Globus pallidus (tissue), 1 donor: ENCODE measurements around the gene TDRD9.

Experiments
- DNase-seq: peaks from one replicate; pipeline ENCODE4 v3.0.0-alpha.2; 2015; ENCODE audit warnings: low spot score

Gene TDRD9

GRCh38 chr14:103989964-103990363 lies 61.7 kb downstream of the TDRD9 start:
- DNase-seq, result no peak

DNA sequence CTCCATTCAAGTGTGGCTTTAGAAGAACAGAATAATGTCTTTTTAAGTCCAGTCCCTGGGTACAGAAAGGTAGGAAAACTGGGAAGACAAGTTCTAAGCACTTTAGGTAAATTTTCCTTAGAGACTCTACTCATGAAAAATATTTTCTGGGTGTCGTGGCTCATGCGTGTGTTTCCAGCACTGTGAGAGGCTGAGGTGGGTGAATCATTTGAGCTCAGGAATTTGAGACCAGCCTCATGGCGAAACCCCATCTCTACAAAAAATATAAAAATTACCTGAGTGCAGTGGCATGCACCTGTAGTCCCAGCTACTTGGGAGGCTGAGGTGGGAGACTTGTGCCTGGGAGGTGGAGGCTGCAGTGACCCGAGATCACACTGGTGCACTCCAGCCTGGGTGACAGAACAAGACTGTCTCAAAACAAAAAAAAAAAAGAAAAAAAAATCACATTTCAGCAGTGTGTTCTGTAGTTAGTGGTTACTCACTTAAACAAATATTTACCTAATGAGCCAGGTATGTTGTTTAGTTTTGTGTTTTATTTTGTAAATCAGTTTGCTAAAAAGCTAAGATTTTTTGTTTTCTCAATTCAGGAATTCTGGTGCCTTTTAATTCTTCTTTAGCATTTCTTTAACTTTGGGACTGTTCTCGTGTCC lies 66.4 kb downstream of the TDRD9 start:
- no peak for DNase-seq

DNA sequence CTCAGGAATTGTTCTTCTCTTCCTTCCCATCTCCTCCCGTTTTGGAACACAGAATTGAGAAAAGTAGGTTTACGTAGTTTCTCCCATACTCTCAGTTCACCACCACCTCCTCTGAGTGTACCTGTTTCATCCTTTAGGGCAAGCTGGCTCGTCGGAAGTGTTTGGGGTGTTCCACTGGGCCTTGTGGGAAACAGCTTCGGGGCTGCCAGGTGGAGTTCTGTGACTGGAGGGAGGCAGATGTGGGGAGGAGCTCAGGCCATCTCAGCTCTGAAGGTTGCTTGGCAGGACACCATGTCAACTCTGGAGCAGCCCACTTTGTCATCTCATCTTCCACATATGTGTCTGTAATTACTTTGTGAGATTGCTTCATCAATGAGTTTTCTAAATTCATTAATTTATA lies 67.6 kb downstream of the TDRD9 start:
- no peak for DNase-seq

DNA sequence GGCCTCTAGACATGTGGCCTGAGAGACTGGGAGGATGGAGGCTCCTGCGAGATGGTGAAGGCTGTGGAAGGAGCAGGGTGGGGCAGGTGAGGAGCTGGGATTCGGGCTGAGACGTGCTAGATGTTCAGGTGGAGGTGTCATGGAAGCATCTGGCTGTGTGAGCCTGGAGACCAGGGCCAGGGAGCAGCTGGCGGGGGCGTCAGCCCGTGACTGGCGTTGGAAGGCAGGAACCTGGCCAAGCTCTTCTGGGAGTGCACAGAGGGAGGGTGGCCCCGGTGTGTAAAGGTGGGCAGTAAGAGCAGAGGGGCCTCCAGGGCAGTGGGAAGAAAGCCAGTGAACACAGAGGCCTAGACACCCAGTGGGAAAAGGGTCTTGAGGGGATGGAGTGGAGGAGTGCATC lies 69.1 kb downstream of the TDRD9 start:
- DNase-seq, result no peak

GRCh38 chr14:103998027-103998426 lies 69.8 kb downstream of the TDRD9 start:
- DNase-seq, result no peak

- DNase-seq, result no peak
These were observed 71.7 kb downstream of the TDRD9 start for GRCh38 chr14:103999795-104000440.

DNA sequence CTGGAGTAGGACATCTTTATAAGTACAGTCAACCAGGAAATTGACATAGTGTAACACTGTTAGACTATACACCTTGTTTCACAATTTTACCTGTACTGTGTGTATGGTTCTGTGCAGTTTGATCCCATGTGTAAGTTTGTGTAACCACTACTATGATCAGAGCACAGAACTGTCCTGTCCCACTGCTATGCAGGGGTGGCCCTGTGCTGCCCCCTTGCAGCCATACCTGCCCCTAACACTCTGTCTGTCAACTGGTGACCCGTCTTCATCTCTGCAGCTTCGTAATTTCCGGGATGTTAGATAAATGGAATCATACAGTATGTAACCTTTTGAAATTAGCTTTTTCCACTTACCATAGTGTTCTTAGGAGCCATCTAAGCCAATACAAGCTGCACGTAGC lies 72.7 kb downstream of the TDRD9 start:
- DNase-seq, result no peak

GRCh38 chr14:104003616-104004015 lies 75.4 kb downstream of the TDRD9 start:
- DNase-seq, result no peak

DNA sequence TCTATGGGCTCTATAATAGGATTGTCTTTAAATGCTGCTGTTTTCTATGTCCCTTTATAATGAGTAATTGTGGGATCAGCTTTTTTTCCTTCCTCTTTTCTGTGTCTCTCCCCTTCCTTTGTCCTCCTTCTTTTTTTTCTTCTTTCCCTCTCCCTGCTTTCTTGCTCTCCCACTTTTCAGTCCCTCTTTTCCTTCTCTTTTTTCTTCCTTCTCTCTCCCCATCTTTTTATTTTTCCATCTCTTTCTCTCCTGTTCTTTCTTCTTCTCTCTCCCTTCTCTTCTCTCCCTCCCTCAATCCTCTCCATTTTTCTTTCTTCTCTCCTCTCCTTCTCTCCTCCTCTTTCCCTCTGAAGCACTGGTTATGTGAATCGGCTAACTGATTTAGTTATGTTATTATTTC lies 76.6 kb downstream of the TDRD9 start:
- DNase-seq, result no peak

DNA sequence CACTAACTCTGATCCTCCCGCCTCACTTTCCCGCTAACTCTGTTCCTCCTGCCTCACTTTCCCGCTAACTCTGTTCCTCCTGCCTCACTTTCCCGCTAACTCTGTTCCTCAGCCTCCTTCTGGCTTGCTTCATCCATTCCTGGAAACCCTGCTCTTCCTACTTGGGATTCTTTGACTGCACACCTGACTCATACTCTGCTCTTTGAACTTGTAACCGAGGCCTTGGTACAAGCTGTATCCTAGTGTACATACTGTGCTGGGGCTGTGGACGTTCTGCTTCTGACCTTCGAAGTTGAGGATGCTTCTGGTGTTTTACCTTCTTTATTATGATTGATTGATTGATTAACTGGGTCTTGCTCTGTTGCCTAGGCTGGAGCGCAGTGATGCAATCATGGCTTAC lies 77.2 kb downstream of the TDRD9 start:
- DNase-seq, result no peak

DNA sequence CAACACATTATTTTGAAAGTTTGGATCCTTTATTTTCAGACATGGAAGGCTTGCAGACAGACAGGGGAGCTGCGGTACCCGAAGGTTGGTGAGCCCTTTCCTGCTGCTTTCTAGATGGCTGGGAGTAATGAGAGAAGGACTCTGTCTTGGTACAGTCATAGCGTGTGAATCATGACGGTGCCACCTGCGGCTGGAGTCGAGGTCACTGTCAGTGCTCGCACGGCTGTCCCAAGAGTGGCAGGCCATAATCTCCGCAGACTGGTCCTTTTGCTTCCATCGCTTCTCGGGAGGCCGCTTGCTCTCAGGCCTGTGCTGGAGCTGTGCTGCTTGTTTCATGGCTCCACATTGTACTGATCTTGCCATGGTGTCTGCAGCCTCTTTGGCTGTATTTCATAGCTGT lies 78.9 kb downstream of the TDRD9 start:
- DNase-seq, result no peak

DNA sequence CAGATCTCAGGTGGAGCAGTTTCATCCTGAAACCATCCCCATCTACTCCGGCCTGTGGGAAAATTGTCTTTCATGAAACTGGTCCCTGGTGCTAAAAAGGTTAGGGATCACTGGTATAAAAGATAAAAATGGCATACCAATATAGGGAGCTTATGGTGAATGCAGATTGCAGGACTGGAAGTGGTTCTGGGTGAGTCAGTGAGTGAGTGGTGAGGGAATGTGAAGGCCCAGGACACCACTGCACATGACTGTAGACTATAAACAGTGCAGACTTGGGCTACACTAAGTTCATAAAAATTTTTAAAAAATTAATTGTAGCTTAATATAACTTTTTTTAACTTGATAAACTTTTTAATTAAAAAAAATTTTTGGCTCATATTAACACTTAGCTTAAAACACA lies 81.0 kb downstream of the TDRD9 start:
- no peak for DNase-seq

- no peak for DNase-seq
These were observed 83.7 kb downstream of the TDRD9 start for GRCh38 chr14:104011824-104012517.

DNA sequence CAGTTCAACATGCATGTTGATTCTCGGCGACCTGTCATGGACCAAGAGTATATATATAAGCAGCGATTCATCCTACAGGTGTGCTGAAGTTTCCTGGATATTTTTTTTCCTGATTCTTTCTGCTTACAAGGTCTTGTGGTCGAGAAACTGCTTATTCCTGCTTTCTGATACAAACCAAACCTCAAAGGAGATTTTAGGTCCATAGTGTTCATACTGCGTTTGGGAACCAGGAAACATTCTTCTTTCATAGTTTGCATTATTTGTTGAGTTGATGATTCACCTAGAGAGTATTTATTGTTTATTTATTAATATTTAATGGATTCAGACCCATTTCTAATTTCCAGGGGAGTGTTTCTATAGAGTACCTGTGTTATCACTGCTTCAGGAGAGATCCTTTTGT lies 86.5 kb downstream of the TDRD9 start:
- DNase-seq, result no peak

- DNase-seq, result no peak
These were observed 88.8 kb downstream of the TDRD9 start for GRCh38 chr14:104016873-104017650.

DNA sequence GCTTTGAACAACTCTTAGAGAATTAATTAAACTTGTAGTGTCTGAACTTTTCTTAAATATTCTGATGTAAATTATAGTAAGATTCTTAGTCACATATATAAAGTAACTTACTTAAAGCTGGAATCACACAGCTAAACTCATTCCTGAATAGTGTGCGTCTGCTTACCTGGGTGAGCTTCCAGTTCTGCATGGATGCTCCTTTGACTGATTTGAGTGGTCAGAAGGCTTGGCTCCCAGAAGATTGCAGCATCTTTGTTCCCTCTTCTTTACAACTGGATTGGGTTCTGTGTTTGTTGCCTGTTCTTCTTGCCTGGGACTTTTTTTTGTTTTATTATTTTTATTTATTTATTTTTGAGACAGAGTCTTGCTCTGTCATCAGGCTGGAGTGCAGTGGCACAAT lies 90.8 kb downstream of the TDRD9 start:
- no peak for DNase-seq

DNA sequence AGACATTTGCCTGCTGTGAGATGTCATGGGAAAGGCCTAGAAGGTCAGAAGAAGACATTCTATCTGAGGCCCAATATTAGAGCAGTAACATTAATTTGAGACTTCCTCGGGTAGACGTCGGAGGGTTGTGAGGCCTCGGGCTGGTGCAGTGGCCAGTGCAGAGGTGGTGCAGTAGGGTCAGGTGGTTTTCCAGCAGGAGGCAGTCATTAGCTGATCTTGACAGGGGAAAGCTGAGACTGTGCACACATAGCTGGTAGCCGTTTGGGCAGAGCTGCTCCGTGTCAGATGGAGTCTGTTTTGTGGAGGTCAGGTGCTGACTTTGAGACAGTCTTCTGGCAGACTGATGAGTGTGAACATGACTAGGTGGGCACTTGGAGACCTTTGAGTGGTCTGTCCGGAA lies 91.5 kb downstream of the TDRD9 start:
- DNase-seq, result no peak

DNA sequence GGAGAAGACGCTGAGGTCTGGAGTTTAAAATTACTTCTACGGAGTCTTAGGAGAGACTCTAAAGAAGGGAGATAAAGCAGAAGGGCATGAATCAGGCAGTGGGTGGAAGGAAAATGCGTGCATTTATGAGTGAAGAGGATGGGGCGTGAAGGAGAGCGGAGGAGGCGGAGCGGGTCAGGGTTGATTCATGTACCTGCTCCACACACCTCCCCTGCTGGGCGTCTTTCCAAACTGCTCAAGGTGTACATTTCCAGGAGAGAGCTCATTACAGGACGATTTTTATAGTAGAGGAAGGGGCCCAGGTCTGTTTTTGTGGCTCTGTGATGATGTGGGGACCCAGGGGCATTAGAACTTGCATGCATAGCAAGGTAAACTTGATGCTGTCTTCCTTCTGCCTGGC lies 92.2 kb downstream of the TDRD9 start:
- DNase-seq, result no peak

DNA sequence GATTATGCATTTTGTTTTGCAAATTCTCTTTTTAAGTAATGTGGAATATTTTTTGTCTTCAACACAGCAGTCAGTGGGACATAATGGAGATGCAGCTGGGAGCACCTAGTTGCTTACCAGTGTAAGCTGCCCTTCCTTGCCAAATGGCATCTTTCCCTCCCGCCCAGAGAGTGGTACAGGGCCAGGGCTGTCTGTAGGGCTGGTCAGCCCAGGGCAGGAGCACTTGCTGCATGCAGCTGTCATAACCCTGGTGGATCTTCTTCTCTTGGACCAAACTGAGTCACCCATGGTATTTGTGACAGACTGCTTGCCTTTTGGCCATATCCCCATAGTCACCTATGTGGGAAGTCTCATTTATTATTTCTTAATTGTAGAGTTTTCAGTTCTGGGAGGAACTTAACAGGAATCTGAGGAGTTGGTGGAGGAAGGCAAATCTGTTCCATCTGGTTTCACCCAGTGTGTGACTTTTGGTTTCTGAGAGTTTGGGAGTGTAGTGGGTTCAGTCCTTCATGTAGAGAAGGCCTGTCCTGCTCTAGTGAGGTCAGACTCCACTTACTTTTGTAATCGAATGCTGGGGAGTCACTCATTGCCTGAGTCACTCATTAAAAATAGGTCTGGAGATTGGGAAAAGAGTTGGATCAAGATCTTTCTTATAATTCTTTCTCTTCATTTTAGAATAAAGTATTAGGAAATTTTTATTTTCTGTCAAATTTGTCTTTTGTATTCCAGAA lies 95.2 kb downstream of the TDRD9 start:
- DNase-seq, result no peak

GRCh38 chr14:104025534-104025933 lies 97.3 kb downstream of the TDRD9 start:
- no peak for DNase-seq

- DNase-seq, result no peak
These were observed 97.8 kb downstream of the TDRD9 start for GRCh38 chr14:104026024-104026423.

- DNase-seq, result no peak
These were observed 102.7 kb downstream of the TDRD9 start for GRCh38 chr14:104030958-104031357.
